Activated CD4-positive, alpha-beta T cell treated with anti-CD3 and anti-CD28 coated beads, Interleukin-2, amount 10 ng/mL, durations not matched to agents 7 days and 5 days (primary cell): ENCODE results near the gene SENP7. TPM values are rescaled to one million over a fixed set of nuclear protein-coding genes. Genes with fewer than 3 reads are reported as not detected.

Experiments
- CTCF ChIA-PET: fragments of 350-600 bp; sonication (Branson Sonifier 250); formaldehyde crosslinking; loops from one replicate; lab custom pipeline; 2021; ENCODE audit warnings: antibody characterized with exemption; lab: Charles Lee
- POLR2A ChIA-PET: fragments of 350-600 bp; sonication (Branson Sonifier 250); formaldehyde crosslinking; loops from one replicate; lab custom pipeline; 2021; ENCODE audit warnings: antibody characterized with exemption; lab: Charles Lee
- DNase-seq: peaks from one replicate; pipeline ENCODE4 v3.0.0-alpha.2; 2020
- H3K27ac Mint-ChIP-seq: one replicate; pipeline ENCODE4 v1.8.0; 2021; ENCODE audit warnings: mild to moderate bottlenecking, moderate library complexity, mixed read lengths
- H3K27me3 Mint-ChIP-seq: one replicate; pipeline ENCODE4 v1.8.0; 2021; ENCODE audit warnings: mixed read lengths
- H3K36me3 Mint-ChIP-seq: one replicate; pipeline ENCODE4 v1.8.0; 2021; ENCODE audit warnings: low read depth, mixed read lengths
- H3K4me1 Mint-ChIP-seq: one replicate; pipeline ENCODE4 v1.8.0; 2021; ENCODE audit warnings: mixed read lengths
- H3K4me3 Mint-ChIP-seq: one replicate; pipeline ENCODE4 v1.8.0; 2021; ENCODE audit warnings: mild to moderate bottlenecking, moderate library complexity, mixed read lengths
- H3K9me3 Mint-ChIP-seq: one replicate; pipeline ENCODE4 v1.8.0; 2021; ENCODE audit warnings: mixed read lengths
- total RNA-seq, 2 experiments: library from RNA; stranded (reverse); gene quantifications; one replicate each; pipeline ENCODE4 v1.2.3, GENCODE V29; 2021

The SENP7 gene
- total RNA-seq, 2 experiments from 2014 or later: 32.1 to 34.2 TPM

DNA sequence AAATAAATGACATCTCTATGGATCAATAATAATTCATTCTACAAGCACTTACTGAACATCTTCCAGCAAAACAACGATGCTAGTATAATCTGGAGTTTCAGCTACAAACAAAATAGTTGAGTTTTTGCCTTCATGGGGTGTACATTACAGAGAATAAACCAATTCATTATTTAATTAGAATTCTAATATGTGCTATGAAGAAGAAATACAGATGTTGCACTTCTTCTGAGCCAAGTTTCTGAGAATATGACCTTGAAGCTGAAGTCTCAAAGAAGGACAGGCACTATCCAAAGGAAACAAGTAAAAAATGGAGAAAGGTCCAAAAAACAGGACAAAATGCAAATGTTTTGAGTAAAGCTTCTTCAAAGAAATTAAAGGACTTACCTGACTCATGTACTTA, 94.2 kb downstream of the SENP7 start:
- H3K36me3 Mint-ChIP-seq: peaks cover 19% of the 10 kb centered on the region
- peaks cover 7% of the 10 kb centered on the region for H3K9me3 Mint-ChIP-seq
- no peaks in the 10 kb centered on the region for H3K27me3 Mint-ChIP-seq
- CTCF ChIA-PET: interaction anchor here (0.7 kb wide), 1 partner anchor 1121 kb away, joined by 5 read pairs; no protein-coding TSS in a partner anchor
- DNase-seq: no peak
- no peak overlapping the region for H3K4me3 Mint-ChIP-seq
- H3K4me1 Mint-ChIP-seq: peaks cover 23% of the 10 kb centered on the region
- no peak overlapping the region for H3K27ac Mint-ChIP-seq
- POLR2A ChIA-PET: no interaction called here

DNA sequence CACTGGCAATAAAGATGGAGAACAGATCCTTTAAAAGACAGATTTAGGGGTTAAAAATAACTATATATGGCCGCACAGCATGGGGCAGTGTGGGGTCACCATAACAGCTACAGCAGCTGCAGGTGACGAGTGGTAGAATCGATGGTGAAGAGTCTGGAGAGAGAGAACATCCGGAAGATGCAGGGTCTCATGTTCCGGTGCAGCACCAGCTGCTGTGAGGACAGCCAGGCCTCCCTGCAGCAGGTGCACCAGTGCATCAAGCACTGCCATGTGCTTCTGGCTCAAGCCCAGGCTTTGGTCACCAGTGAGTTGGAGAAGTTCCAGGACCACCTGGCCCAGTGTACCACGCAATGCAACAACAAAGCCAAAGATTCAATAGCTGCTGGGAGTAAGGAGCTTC, 98.9 kb downstream of the SENP7 start:
- DNase-seq: no peak
- H3K36me3 Mint-ChIP-seq: peaks cover 36% of the 10 kb centered on the region
- H3K27me3 Mint-ChIP-seq: no peaks in the 10 kb centered on the region
- no peak overlapping the region for H3K4me3 Mint-ChIP-seq
- ChIA-PET CTCF (interaction anchor here (0.6 kb wide), 1 partner anchor 911 kb away, joined by 3 read pairs; no protein-coding TSS in a partner anchor), POLR2A (no interaction called here)
- peaks cover 14% of the 10 kb centered on the region for H3K4me1 Mint-ChIP-seq
- peaks cover 10% of the 10 kb centered on the region for H3K9me3 Mint-ChIP-seq
- no peak overlapping the region for H3K27ac Mint-ChIP-seq

DNA sequence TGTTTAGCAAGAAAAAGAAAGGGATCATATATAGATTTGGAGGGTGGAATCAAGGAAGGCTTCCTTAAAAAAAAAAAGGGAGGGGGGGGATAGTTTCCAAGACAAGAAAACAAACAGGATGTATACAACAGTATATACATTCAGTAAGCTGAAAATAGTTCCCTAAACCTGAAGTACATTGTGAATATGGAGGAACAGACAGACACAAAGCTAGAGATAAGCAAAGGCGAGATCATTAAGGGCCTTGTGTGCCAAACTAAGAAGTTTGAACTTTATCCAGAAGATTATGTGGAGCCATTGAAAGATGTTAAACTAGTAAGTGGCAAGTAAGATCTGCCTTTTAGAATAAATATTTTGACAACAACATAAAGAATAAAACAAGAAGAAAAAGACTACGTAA, 99.4 kb downstream of the SENP7 start:
- H3K4me1 Mint-ChIP-seq: peaks cover 14% of the 10 kb centered on the region
- peaks cover 14% of the 10 kb centered on the region for H3K9me3 Mint-ChIP-seq
- no peak for DNase-seq
- no peaks in the 10 kb centered on the region for H3K27me3 Mint-ChIP-seq
- ChIA-PET POLR2A (no interaction called here), CTCF (interaction anchor here (0.6 kb wide), 2 partner anchors 19 to 910 kb away, joined by 3 read pairs; no protein-coding TSS in a partner anchor)
- H3K4me3 Mint-ChIP-seq: no peak overlapping the region
- peaks cover 41% of the 10 kb centered on the region for H3K36me3 Mint-ChIP-seq
- no peak overlapping the region for H3K27ac Mint-ChIP-seq

DNA sequence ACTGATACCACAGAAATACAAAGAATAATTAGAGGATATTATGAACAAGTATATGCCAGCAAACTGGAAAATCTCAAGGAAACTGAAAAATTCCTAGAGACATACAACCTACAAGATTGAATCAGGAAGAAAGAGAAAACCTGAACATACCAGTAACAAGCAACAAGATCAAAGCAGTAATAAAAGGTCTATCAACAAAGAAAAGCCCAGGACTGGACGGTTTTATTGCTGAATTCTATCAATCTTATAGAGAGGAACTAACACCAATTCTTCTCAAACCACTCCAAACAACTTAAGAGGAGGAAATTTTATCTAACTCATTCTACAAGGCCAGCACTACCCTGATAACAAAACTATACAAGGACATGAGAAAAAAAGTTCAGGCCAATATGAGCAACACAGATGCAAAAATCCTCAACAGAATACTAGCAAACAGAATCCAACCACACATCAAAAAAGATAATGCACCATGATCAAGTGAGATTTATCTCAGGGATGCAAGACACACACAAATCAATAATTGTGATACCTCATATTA, 121.5 kb downstream of the SENP7 start:
- DNase-seq: no peak
- no peak overlapping the region for H3K27ac Mint-ChIP-seq
- ChIA-PET CTCF (interaction anchor here (1.4 kb wide), 1 partner anchor 15 kb away, joined by 3 read pairs; no protein-coding TSS in a partner anchor), POLR2A (no interaction called here)
- H3K9me3 Mint-ChIP-seq: peaks cover 38% of the 10 kb centered on the region
- peaks cover 27% of the 10 kb centered on the region for H3K4me1 Mint-ChIP-seq
- no peaks in the 10 kb centered on the region for H3K27me3 Mint-ChIP-seq
- peaks cover 74% of the 10 kb centered on the region for H3K36me3 Mint-ChIP-seq
- no peak overlapping the region for H3K4me3 Mint-ChIP-seq

DNA sequence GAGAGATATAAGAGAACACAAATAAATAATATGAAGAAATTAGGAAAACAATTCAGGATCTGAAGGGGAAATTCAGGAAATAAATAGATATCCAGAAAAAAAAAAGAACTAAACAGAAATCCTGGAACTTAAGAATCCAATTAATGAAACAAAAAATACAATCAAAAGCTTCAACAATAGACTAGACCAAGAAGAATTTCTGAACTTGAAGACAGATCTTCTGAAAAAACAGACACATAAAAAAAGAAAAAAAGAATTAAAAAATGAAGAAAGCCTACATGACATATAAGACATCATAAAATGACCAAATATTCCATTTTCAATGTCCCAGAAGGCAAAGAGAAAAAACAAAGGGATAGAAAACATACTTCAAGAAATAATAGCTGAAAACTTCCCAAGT, 124.3 kb downstream of the SENP7 start:
- Mint-ChIP-seq H3K36me3 (peaks cover 72% of the 10 kb centered on the region), H3K4me3 (no peak overlapping the region), H3K4me1 (peaks cover 34% of the 10 kb centered on the region), H3K9me3 (peaks cover 26% of the 10 kb centered on the region), H3K27me3 (no peaks in the 10 kb centered on the region), H3K27ac (no peak overlapping the region)
- POLR2A ChIA-PET: no interaction called here
- CTCF ChIA-PET: no interaction called here
- DNase-seq: no peak

DNA sequence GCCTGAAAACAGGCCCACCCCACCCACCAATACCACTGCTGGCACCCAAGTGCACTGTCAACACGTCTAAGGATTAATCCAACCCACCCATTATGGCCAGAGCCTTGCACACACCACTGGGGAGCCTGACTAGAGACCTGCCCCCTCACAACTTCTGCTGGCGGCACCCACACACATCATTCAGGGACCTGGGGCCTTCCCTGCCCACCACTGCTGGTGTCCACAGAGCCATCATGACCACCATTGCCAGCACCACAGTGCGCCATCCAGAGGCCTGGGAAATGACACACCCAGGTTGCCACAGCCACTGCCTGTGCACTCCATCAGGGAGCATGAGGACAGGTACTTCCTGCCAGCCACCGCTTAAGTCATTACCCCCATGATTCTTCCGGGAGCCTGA, 125.7 kb downstream of the SENP7 start:
- Mint-ChIP-seq H3K36me3 (peaks cover 62% of the 10 kb centered on the region), H3K9me3 (peaks cover 16% of the 10 kb centered on the region), H3K27me3 (no peaks in the 10 kb centered on the region), H3K27ac (no peak overlapping the region), H3K4me1 (peaks cover 34% of the 10 kb centered on the region), H3K4me3 (no peak overlapping the region)
- no peak for DNase-seq
- ChIA-PET CTCF (no interaction called here), POLR2A (no interaction called here)

DNA sequence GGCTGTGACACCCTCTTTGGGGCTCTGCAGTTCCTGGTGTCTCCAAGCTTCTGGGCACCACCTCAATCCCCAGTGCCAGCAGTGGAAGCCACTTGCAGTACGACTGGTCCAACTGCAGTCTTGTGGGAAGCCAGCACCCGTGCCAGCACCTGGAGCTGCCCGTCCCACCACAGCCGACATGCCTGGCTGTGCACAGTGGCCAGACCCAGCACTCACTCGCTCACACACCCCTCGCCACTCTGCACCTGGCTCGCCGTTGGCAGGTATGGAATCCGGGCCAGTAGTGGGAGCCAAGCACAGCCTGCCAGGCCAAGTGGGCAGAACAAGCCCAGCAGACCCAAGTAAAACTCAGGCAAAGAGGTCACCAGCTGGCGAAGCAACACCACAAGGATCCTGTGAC, 128.6 kb downstream of the SENP7 start:
- Mint-ChIP-seq H3K9me3 (peaks cover 8% of the 10 kb centered on the region), H3K4me1 (peaks cover 33% of the 10 kb centered on the region), H3K27me3 (no peaks in the 10 kb centered on the region), H3K4me3 (no peak overlapping the region), H3K36me3 (peaks cover 38% of the 10 kb centered on the region), H3K27ac (no peak overlapping the region)
- CTCF ChIA-PET: interaction anchor here (1.6 to 2.2 kb wide), 2 partner anchors 12 to 189 kb away, joined by 5 to 10 read pairs; partner anchors contain the start of gene PCNP
- no peak for DNase-seq
- POLR2A ChIA-PET: no interaction called here

DNA sequence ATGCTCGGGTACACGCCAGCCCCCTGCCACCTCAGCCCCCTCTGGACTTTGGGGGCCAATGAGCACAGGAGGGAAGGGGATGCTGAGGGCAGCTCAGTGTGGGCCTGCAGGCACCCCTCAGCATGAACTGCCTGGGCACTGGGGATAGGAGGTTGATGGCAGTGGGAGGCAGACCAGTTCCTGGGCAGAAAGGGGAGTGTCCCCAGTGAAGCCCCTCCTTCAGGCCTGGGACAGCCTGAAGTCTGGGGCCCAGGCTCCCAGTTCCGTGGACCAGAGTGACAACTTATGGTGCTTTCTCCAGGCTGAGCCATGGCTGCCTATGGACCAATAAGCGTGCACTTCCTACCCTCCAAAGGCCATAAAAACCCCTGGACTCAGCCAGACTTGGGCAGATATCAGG, 129.4 kb downstream of the SENP7 start:
- H3K9me3 Mint-ChIP-seq: peaks cover 4% of the 10 kb centered on the region
- ChIA-PET POLR2A (no interaction called here), CTCF (interaction anchor here (1.6 to 2.2 kb wide), 2 partner anchors 13 to 190 kb away, joined by 5 to 10 read pairs; partner anchors contain the start of gene PCNP)
- no peaks in the 10 kb centered on the region for H3K27me3 Mint-ChIP-seq
- DNase-seq: no peak
- H3K4me1 Mint-ChIP-seq: peaks cover 36% of the 10 kb centered on the region
- no peak overlapping the region for H3K27ac Mint-ChIP-seq
- H3K4me3 Mint-ChIP-seq: no peak overlapping the region
- H3K36me3 Mint-ChIP-seq: peaks cover 35% of the 10 kb centered on the region

DNA sequence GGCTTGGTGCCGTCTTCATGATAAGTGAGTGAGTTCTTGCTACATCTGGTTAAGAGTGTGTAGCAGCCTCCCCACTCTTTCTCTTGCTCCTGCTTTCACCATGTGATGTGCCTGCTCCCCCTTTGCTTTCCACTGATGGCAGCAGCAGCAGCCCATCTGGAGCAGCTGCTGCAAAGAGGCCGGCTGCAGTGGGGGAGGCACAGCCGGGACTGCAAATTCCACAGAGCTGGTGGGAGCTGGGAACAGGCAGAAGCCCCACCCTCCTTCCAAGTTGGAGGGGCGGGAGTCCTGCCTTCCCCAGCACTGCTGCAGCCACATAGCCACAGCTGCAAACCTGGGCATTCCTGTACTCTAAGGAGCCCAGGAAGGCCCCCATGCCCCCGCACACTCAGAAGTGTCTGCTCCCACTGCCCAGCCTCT, 129.8 kb downstream of the SENP7 start:
- peaks cover 34% of the 10 kb centered on the region for H3K36me3 Mint-ChIP-seq
- H3K27ac Mint-ChIP-seq: no peak overlapping the region
- H3K9me3 Mint-ChIP-seq: peaks cover 5% of the 10 kb centered on the region
- H3K4me1 Mint-ChIP-seq: peaks cover 39% of the 10 kb centered on the region
- ChIA-PET POLR2A (no interaction called here), CTCF (interaction anchor here (2.2 kb wide), 1 partner anchor 13 kb away, joined by 10 read pairs; no protein-coding TSS in a partner anchor)
- DNase-seq: no peak
- H3K4me3 Mint-ChIP-seq: no peak overlapping the region
- no peaks in the 10 kb centered on the region for H3K27me3 Mint-ChIP-seq

DNA sequence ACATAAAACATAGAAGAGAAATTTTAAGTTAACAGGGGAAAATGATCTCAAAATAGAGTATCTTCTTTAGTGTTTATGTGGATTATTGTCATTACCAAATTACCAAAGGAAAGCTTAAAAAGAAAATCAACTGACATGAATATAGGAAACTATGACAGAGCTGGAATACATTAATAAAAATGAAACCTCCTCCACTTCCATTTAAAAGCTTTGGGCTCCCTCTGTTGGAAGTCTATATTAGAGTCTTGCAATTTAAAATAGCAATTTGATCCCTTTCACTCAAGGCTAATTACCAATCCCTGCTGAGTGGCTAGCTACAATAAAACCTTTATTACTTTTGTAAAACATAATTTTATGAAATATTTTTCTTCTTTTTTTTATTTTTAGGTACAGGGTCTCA, 131.2 kb downstream of the SENP7 start:
- H3K4me1 Mint-ChIP-seq: peaks cover 40% of the 10 kb centered on the region
- no peaks in the 10 kb centered on the region for H3K27me3 Mint-ChIP-seq
- ChIA-PET CTCF (interaction anchor here (0.5 to 0.6 kb wide), 2 partner anchors 182 to 1157 kb away, joined by 3 to 4 read pairs; no protein-coding TSS in a partner anchor), POLR2A (no interaction called here)
- no peak overlapping the region for H3K4me3 Mint-ChIP-seq
- peaks cover 8% of the 10 kb centered on the region for H3K9me3 Mint-ChIP-seq
- no peak for DNase-seq
- H3K36me3 Mint-ChIP-seq: peaks cover 25% of the 10 kb centered on the region
- no peak overlapping the region for H3K27ac Mint-ChIP-seq

DNA sequence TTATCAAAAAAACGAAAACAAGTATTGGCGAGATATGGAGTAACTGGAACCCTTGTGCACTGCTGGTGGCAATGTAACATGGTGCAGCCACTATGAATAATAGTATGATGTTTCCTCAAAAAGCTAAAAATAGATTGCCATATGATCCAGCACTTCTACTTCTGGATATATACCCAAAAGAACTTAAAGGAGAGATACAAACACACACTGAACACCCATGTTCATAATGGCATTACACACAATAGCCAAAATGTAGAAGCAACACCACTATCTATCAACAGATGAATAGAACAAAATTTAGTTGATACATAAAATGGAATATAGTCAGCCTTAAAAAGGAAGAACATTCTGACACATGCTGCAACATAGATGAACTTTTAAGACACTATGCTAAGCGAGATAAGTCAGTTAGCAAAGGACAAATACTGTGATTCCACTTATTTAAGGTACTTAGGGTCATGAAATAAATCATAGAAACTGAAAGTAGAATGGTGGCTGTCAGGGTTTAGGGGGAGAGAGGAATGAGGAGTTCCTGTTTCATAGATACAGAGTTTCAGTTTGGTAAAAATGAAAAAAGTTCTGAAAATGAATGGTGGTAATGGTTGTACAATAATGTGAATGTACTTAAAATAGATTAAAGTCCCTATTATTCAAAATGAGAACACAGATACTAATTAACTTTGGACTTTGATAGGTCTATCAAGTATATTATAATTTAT, 133.2 kb downstream of the SENP7 start:
- DNase-seq: peak; percentile 15
- Mint-ChIP-seq H3K4me1 (peaks cover 33% of the 10 kb centered on the region), H3K9me3 (peaks cover 8% of the 10 kb centered on the region), H3K4me3 (peak overlapping the region; percentile 31), H3K27me3 (no peaks in the 10 kb centered on the region), H3K27ac (peak overlapping the region; percentile 61), H3K36me3 (peaks cover 18% of the 10 kb centered on the region)
- ChIA-PET CTCF (no interaction called here), POLR2A (no interaction called here)

DNA sequence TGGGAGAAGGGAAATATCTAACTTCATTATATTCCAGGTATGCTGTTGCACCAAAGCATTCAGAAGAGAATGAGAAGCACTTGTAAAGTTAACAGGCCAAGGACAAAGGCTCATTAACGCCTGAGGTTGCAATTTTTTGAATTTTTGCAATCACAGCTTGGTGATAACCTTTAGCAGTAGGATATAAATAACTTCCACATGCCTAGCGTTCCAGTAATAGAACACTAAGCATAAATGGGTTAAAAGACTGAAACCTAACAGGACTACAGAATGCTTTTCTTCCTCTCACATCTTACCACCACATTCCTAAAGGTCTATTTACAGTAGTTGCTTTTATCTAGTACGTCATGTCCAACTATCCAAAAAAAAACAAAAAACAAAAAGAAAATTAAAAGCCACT, 135.2 kb downstream of the SENP7 start:
- peaks cover 18% of the 10 kb centered on the region for H3K36me3 Mint-ChIP-seq
- peaks cover 8% of the 10 kb centered on the region for H3K9me3 Mint-ChIP-seq
- H3K27me3 Mint-ChIP-seq: no peaks in the 10 kb centered on the region
- no peak overlapping the region for H3K27ac Mint-ChIP-seq
- H3K4me1 Mint-ChIP-seq: peaks cover 41% of the 10 kb centered on the region
- H3K4me3 Mint-ChIP-seq: no peak overlapping the region
- no peak for DNase-seq
- ChIA-PET POLR2A (no interaction called here), CTCF (no interaction called here)

DNA sequence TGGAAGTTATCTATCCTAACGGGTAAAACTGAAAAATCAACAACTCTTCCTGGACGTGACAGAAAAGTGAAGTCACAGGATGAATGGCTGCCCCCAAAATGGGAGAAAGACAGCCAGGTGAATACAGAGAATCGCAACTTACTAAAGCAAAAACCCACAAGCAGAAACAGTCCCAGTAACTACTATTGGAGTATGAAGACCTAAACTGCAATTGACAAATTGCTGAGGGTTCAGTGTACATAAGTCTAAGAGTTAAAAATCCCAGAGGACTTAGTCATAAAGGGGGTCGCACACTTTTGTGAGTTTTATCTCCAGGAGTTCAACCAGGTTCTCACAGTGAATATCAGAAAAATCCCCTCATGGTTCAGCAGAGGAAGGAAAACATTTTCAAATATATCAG, 135.8 kb downstream of the SENP7 start:
- peaks cover 8% of the 10 kb centered on the region for H3K9me3 Mint-ChIP-seq
- peaks cover 18% of the 10 kb centered on the region for H3K36me3 Mint-ChIP-seq
- H3K4me3 Mint-ChIP-seq: no peak overlapping the region
- H3K27ac Mint-ChIP-seq: no peak overlapping the region
- H3K27me3 Mint-ChIP-seq: no peaks in the 10 kb centered on the region
- ChIA-PET POLR2A (no interaction called here), CTCF (no interaction called here)
- peaks cover 41% of the 10 kb centered on the region for H3K4me1 Mint-ChIP-seq
- no peak for DNase-seq
